Duodenal mucosa (tissue), 2 donors: Measurements from ENCODE around the gene SENP3.
A peak's percentile ranks its signal among the peaks of the same experiment; 100 is the strongest.

Experiments
- H3K27ac ChIP-seq: one replicate; pipeline ENCODE4 v1.7.0; 2013; ENCODE audit warnings: low read depth, low read length
- H3K27me3 ChIP-seq, 2 donors: one replicate each; pipeline ENCODE4 v1.7.0; 2013; ENCODE audit warnings: low read length in 2 of 2, control low read depth in 1 of 2; ENCODE audit not compliant: insufficient read depth in 2 of 2, control insufficient read depth in 1 of 2
- H3K36me3 ChIP-seq, 2 donors: one replicate each; pipeline ENCODE4 v1.7.0; 2013; ENCODE audit warnings: low read length in 2 of 2, control low read depth in 1 of 2; ENCODE audit not compliant: insufficient read depth in 2 of 2, control insufficient read depth in 1 of 2
- H3K4me1 ChIP-seq, 2 donors: one replicate each; pipeline ENCODE4 v1.7.0; 2013; ENCODE audit warnings: low read length in 2 of 2, control low read depth in 1 of 2; ENCODE audit not compliant: insufficient read depth in 2 of 2, control insufficient read depth in 1 of 2
- H3K4me3 ChIP-seq, 2 donors: one replicate each; pipeline ENCODE4 v1.7.0; 2013; ENCODE audit warnings: low read length in 2 of 2, low read depth in 1 of 2
- H3K9ac ChIP-seq, 2 donors: one replicate each; pipeline ENCODE4 v1.7.0; 2013; ENCODE audit warnings: low read length in 2 of 2, low read depth in 1 of 2
- H3K9me3 ChIP-seq, 2 donors: one replicate each; pipeline ENCODE4 v1.7.0; 2013; ENCODE audit warnings: low read length in 2 of 2, control low read depth in 1 of 2; ENCODE audit not compliant: control insufficient read depth in 1 of 2

The SENP3 gene

GRCh38 chr17:7555320-7555948 is 6.3 kb upstream of the SENP3 start:
- Histone ChIP-seq H3K4me1 (peaks cover 49 to 54% of the 10 kb centered on the region in 2 donors), H3K27ac (no peak overlapping the region), H3K4me3 (no peak overlapping the region)

GRCh38 chr17:7556627-7557026 is 5.1 kb upstream of the SENP3 start:
- Histone ChIP-seq H3K9me3 (no peaks in the 10 kb centered on the region), H3K27me3 (no peaks in the 10 kb centered on the region), H3K27ac (peak overlapping the region; percentile 87), H3K4me3 (peak overlapping the region; percentile 69 to 71), H3K9ac (peak overlapping the region; percentile 71 to 83), H3K36me3 (no peaks in the 10 kb centered on the region), H3K4me1 (peaks cover 42 to 52% of the 10 kb centered on the region in 2 donors)

More at GRCh38 chr17:7555320-7555948, 6.3 kb upstream of the SENP3 start:
- Histone ChIP-seq H3K27me3 (no peaks in the 10 kb centered on the region), H3K9ac (no peak overlapping the region), H3K36me3 (no peaks in the 10 kb centered on the region), H3K9me3 (no peaks in the 10 kb centered on the region)

DNA sequence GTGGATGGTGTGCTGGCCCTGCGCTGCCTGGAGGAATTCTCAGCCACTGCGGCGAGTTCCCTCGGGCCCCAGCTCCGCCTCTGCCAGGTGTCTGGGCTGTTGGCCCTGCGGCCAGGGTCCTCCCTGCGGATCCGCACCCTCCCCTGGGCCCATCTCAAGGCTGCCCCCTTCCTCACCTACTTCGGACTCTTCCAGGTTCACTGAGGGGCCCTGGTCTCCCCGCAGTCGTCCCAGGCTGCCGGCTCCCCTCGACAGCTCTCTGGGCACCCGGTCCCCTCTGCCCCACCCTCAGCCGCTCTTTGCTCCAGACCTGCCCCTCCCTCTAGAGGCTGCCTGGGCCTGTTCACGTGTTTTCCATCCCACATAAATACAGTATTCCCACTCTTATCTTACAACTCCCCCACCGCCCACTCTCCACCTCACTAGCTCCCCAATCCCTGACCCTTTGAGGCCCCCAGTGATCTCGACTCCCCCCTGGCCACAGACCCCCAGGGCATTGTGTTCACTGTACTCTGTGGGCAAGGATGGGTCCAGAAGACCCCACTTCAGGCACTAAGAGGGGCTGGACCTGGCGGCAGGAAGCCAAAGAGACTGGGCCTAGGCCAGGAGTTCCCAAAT is 4.5 kb upstream of the SENP3 start:
- Histone ChIP-seq H3K9ac (peak overlapping the region; percentile 71 to 83), H3K4me1 (peaks cover 42 to 50% of the 10 kb centered on the region in 2 donors), H3K36me3 (no peaks in the 10 kb centered on the region), H3K9me3 (no peaks in the 10 kb centered on the region), H3K4me3 (peak overlapping the region; percentile 69 to 71), H3K27ac (peak overlapping the region; percentile 87), H3K27me3 (no peaks in the 10 kb centered on the region)

DNA sequence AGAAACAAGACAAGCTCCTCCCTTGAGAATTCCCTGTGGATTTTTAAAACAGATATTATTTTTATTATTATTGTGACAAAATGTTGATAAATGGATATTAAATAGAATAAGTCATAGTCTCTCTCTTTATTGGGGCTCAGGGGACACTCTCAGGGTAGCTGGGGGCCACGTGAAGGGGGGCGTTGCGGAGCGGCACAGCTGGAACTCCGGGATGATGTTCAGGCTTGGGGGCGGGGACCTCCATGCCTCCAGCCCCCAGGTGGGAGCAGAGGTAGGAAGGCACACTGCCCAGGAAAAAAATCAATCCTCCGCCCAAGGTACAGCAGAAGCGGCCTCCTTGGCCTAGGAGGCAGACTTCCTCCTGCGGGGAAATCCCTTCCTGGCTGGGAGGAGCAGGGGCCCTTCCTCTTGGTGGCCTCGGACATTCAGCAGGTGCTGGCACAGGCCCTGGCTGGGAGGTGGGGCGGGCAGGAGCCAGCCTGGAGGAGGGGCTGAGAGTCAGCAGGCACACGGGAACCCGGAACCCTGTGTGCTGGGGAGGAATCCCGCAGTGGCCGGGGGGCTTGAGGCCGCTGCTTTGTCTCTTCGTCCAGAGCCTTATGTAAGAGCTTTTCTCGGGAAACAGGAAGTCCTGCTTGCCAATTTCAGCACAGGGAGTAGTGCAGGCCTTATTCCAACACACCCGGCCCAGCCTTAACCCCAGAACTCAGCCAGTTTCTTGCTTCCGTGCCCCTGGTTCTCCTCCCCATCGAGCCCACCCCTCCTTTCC is 3.8 kb upstream of the SENP3 start:
- H3K4me1 ChIP-seq: peaks cover 49 to 57% of the 10 kb centered on the region in 2 donors
- no peaks in the 10 kb centered on the region for H3K27me3 ChIP-seq
- H3K36me3 ChIP-seq: no peaks in the 10 kb centered on the region
- peak overlapping the region; percentile 71 to 90 for H3K4me3 ChIP-seq
- H3K9me3 ChIP-seq: no peaks in the 10 kb centered on the region
- H3K27ac ChIP-seq: peak overlapping the region; percentile 98
- peak overlapping the region; percentile 71 to 83 for H3K9ac ChIP-seq

DNA sequence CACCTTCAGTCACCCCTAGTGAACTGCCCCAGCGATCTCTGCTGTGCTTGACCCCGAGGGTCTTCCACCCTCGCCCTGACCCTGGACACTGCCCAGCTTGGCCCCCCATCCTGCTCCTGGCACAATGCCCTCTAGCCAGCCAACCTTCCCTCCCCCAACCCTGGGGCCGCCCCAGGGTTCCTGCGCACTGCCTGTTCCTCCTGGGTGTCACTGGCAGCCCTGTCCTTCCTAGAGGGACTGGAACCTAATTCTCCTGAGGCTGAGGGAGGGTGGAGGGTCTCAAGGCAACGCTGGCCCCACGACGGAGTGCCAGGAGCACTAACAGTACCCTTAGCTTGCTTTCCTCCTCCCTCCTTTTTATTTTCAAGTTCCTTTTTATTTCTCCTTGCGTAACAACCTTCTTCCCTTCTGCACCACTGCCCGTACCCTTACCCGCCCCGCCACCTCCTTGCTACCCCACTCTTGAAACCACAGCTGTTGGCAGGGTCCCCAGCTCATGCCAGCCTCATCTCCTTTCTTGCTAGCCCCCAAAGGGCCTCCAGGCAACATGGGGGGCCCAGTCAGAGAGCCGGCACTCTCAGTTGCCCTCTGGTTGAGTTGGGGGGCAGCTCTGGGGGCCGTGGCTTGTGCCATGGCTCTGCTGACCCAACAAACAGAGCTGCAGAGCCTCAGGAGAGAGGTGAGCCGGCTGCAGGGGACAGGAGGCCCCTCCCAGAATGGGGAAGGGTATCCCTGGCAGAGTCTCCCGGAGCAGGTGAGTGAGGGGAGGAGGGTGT is 3.0 kb upstream of the SENP3 start, which contains the start of gene TNFSF13:
Gene TNFSF13 (plus strand): TSS at position 207 of the 776 bp plus-strand sequence. CDS start 290 bp downstream, at position 497.
- Histone ChIP-seq H3K27me3 (no peaks in the 10 kb centered on the region), H3K4me1 (peaks cover 45 to 59% of the 10 kb centered on the region in 2 donors), H3K9ac (peak within 1 kb of the TSS; percentile 71 to 83), H3K9me3 (no peaks in the 10 kb centered on the region), H3K27ac (peak within 1 kb of the TSS; percentile 98), H3K4me3 (peak within 1 kb of the TSS; percentile 71 to 90), H3K36me3 (peaks cover 0 to under 1% of the 10 kb centered on the region in 2 donors)

GRCh38 chr17:7559320-7560171 is 2.2 kb upstream of the SENP3 start:
- H3K9me3 ChIP-seq: no peaks in the 10 kb centered on the region

DNA sequence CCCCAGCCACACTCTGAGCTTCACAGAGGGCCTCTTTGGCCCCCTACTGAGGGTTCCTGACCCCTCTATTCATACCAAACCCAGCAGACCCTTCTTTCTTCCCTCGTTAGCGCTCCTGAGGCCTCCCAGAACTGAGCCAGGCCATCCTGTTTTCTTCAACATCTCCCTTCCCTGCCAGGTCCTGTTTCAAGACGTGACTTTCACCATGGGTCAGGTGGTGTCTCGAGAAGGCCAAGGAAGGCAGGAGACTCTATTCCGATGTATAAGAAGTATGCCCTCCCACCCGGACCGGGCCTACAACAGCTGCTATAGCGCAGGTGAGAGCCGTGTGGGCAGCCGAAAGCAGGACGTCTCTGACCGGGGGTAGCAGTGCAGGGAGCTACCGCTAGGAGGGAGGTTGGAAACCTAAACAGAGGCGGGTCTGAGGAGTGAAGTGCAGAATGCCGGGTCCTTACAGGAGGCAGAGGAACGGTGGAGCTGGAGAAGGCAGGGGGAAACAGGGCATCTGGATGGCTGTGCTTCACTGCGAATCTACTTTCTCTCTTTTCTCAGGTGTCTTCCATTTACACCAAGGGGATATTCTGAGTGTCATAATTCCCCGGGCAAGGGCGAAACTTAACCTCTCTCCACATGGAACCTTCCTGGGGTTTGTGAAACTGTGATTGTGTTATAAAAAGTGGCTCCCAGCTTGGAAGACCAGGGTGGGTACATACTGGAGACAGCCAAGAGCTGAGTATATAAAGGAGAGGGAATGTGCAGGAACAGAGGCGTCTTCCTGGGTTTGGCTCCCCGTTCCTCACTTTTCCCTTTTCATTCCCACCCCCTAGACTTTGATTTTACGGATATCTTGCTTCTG is 1.3 kb upstream of the SENP3 start:
- no peaks in the 10 kb centered on the region for H3K27me3 ChIP-seq
- peak overlapping the region; percentile 98 for H3K27ac ChIP-seq
- peak overlapping the region; percentile 71 to 83 for H3K9ac ChIP-seq
- H3K4me1 ChIP-seq: peaks cover 47 to 64% of the 10 kb centered on the region in 2 donors
- H3K4me3 ChIP-seq: peak overlapping the region; percentile 71 to 90
- peaks cover 11 to 17% of the 10 kb centered on the region in 2 donors for H3K36me3 ChIP-seq
- no peaks in the 10 kb centered on the region for H3K9me3 ChIP-seq

More at GRCh38 chr17:7559320-7560171, 2.2 kb upstream of the SENP3 start:
- Histone ChIP-seq H3K9ac (peak overlapping the region; percentile 71 to 83), H3K36me3 (peaks cover 3 to 9% of the 10 kb centered on the region in 2 donors), H3K27me3 (no peaks in the 10 kb centered on the region), H3K4me1 (peaks cover 47 to 64% of the 10 kb centered on the region in 2 donors), H3K4me3 (peak overlapping the region; percentile 71 to 90), H3K27ac (peak overlapping the region; percentile 98)

DNA sequence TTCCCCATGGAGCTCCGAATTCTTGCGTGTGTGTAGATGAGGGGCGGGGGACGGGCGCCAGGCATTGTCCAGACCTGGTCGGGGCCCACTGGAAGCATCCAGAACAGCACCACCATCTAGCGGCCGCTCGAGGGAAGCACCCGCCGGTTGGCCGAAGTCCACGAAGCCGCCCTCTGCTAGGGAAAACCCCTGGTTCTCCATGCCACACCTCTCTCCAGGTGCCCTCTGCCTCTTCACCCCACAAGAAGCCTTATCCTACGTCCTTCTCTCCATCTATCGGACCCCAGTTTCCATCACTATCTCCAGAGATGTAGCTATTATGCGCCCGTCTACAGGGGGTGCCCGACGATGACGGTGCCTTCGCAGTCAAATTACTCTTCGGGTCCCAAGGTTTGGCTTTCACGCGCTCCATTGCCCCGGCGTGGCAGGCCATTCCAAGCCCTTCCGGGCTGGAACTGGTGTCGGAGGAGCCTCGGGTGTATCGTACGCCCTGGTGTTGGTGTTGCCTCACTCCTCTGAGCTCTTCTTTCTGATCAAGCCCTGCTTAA is 617 bp upstream of the SENP3 start:
- Histone ChIP-seq H3K27ac (peak overlapping the region; percentile 98), H3K36me3 (peaks cover 15 to 24% of the 10 kb centered on the region in 2 donors), H3K9ac (peak overlapping the region; percentile 74 to 83), H3K9me3 (no peaks in the 10 kb centered on the region), H3K4me1 (peaks cover 47 to 64% of the 10 kb centered on the region in 2 donors), H3K27me3 (no peaks in the 10 kb centered on the region), H3K4me3 (peak overlapping the region; percentile 71 to 90)
